Central memory CD4-positive, alpha-beta T cell (primary cell): Measurements from ENCODE around the gene SLC16A4.
"Not testable (repeated sequence)": the region's sequence is repeated elsewhere in the genome, so short reads cannot be mapped to it uniquely, and the experiment has no call there.

Source experiments
- DNase-seq: peaks from one replicate; pipeline ENCODE4 v3.0.0; 2022
- total RNA-seq, 3 experiments: gene quantifications; one replicate each; lab custom pipeline; 2026; lab: John Stamatoyannopoulos, UW

SLC16A4 gene
- 0 to 0.54 (median 0.28) reads per million in 3 experiments for total RNA-seq

DNA sequence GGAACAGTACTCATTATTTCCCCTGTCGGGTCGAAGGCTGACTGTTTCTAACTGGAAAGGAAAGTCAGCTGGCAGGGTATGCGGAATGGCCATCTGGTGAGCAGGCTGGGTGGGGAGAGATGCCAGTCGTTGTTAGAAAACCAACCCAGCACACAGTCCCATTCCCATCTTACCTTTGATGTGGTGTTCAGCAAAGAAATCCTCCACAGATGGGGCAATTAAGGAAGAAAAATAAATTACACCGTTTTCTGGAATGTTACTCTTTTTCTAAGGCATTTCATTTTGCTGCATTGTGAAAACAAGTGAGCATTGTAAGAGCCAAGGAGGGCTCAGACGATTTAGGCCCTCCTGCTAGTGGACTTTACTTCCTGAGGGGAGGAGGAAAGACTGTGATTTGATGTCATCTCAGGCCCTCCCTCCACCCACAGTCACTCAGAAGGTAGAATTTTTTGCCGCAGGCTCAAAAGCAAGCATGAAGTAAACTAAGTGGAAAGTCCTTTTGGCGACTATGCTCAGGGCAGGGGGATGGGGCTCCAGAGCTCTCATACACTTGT, at the start of gene SLC16A4:
Gene SLC16A4 (minus strand): TSS at position 335 of the 554 bp plus-strand sequence. CDS start 1,703 bp downstream, outside the sequence.
- DNase-seq, result no peak

DNA sequence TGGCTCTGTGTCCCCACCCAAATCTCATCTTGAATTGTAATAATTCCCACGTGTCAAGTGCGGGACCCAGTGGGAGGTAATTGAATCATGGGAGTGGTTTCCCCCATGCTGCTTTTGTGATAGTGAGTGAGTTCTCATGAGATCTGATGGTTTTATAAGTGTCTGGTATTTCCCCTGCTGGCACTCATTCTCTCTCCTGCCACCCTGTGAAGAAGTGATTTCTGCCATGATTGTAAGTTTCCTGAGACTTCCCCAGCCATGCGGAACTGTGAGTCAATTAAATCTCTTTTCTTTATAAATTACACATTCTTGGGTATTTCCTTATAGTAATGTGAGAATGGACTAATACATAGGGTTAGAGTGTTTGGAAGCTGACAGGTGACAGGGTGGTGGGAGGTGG, 49.0 kb upstream of the SLC16A4 start:
- DNase-seq, result not testable (repeated sequence)

DNA sequence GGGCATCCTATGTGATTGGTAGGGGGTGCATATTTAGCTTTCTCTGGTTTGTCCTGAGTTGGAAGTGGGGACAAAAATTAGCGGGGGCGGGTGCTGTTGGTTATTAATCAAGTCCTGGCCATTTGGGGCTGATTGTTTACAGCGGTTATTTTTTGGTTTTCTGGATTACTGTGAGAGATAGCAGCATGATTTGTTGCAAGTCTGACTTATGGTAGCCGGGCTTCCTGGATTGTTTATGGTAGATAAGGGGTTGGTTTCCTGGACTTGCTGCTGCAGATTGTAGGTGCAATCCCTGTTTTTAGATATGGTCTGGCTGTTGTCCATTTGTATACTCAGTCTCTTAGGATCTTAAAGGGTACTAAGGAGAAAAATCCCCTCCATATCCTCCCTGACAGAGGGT, 48.1 kb upstream of the SLC16A4 start:
- DNase-seq, result no peak

DNA sequence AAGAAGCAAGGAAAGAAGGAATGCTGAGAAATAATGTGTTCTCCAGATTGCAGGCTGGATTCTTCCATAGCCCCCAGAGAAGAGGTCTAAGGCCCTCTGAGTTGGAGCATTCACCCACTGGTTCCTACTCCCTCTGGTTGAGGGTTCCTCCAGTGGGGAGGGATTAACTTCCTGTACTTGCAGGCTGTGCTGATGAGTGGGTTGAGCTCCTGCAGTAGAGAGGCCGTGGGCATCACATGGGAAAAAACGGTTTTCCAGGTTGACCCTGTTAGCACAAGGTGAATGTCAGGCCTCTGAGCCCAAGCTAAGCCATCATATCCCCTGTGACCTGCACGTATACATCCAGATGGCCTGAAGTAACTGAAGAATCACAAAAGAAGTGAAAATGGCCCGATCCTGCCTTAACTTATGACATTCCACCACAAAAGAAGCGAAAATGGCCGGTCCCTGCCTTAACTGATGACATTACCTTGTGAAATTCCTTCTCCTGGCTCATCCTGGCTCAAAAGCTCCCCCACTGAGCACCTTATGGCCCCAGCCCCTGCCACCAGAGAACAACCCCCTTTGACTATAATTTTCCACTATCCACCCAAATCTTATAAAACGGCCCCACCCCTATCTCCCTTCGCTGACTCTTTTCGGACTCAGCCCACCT, 46.9 kb upstream of the SLC16A4 start:
- not testable (repeated sequence) for DNase-seq

DNA sequence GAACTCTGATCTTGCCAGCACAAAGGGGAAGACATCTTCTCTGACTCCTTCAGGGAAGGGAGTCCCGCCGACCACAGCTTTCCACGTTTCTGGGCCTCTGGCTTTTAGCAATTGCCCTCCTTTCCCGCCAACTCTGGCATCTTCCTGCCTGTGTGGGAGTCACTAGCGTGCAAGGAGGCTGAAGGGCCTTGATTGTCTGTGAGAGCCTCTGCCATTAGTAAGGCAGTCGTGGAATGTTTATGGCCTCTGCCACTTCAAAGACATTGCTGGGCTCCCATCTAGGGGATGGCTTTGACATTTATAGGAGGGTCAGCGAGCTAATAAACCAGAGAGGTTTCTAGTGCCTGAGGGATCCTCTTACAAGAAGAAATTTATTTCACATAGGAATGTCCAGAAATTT, 45.8 kb upstream of the SLC16A4 start:
- no peak for DNase-seq

DNA sequence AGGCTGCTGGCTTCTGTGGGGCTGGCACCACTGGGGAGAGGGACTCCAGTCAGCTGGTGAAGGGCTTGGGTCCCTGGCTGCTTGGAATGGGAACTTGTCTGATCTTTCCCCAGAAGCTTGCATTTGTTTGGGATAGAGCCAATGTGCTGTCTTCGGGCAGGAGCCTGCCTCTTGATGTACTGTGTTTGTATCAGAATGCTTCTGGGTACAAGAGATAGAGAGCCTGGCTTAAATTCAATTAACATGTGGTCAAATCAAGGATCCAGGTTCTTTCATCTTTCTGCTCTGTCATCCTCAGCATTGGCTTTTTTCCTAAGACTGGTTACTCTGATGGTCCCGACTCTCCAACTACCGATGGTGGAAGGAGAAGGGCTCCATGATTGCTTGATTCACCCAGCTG, 44.1 kb upstream of the SLC16A4 start:
- no peak for DNase-seq

DNA sequence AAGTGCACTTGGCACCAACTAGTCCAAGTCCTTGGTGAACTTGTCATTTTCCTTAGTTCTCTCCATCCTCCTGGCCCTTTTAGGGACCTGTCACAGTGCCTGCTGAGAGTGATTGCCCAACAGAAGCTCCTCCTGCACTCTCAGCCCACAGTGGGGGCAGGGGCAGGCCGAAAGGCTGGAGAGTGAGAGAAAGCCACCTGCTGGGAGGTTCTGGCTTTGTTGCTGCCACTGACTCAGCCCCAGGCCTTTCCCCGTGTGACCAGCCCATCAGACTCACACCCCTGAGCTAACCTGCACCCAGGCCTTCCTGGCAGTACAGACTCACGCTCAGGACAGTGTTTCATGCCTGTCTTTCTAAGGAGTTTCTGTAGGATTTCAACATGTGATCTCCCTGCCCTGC, 43.0 kb upstream of the SLC16A4 start:
- no peak for DNase-seq

DNA sequence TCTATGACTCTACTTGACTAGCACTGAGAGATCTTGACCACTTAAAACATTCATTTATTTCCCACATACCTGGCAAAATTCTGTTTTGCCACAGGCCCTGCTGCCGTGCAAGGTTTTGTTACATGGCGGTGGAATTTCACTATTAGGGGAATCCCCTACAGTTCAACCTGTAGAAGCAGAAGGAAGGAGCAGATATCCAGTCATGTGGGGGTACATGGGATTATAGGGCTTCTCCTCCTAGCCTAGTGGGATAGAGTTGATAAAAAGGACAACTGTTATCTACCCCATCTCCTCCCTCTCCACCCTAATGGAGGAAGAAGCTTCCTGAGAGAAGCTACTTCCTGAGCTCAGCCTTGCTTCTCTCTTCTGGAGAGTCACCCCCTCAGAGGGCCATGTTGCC, 42.4 kb upstream of the SLC16A4 start:
- no peak for DNase-seq

DNA sequence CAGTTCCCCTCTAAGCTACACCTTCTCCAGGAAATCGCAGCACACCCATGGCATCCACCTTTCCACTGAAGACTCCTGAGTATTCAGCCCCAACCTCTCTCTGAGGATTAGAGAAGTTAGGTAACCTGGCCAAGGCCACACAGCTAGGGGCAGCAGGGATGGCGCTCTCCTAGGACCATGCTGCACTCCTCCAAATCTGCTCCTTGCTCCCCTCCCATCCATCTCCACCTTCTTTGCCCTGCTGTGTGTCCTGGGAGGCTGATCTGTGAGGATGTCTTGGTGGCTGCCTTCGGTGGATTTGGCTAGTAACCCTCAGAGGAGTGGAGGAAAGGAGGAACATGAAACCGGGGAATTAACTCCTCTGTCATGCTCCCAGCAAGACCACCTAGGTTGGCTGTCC, 40.1 kb upstream of the SLC16A4 start:
- DNase-seq, result no peak

DNA sequence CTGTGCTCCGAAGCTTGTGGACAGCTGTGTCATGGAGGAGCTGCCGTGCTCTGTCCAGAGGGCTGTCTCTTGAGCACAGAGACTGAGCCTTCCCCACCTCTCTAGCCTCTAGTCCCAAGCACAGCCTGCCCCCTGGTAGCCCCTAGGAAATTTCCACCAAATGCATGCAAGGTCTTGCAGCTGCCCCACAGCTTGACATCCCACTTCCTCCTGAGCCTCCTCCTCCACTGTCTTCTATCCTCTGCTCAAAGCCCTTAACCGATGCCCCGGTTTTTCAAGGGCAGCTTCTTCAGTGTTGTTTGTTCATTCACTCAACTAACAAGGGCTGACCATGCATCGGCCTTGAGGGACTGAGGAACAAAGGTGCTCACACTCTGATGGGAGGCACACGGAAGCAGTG, 39.5 kb upstream of the SLC16A4 start:
- DNase-seq, result no peak

DNA sequence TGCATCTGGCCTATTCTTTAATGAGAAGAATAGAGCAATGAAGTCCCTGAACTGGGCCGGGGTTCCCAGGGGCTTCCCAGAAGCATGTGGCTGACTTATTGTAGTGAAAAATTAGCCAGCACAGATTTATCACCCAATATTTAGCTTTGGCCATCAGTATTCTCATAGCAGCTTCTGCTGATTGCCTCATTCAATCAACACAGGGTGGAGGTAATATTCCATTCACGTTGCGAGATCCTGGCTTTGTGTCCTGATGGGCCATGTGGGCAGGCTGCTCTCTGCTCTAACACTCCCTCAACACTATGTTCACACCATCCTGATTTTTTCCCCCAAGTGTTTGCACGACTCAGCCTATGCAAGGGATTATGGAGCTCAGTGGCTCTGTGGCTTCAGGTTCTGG, 38.1 kb upstream of the SLC16A4 start:
- no peak for DNase-seq

DNA sequence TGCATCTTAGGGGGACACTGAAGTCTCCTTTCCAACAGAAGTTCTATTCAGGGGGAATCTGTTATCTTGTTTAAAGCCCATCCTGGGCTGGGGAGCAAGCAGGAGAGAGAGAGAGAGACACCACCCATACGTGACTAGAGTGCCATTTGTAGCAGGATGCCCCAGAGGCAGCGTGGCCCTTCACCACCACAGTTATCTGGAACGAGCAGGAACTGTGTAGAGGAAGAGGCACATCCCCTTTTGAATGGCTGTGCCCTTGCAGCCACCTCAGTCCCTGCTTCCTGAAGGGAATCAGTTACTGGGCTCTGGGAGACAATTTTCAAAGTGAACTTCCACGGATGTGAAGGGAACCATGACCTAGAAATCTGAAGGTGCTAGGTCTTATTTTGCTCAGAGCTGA, 36.0 kb upstream of the SLC16A4 start:
- DNase-seq, result no peak

DNA sequence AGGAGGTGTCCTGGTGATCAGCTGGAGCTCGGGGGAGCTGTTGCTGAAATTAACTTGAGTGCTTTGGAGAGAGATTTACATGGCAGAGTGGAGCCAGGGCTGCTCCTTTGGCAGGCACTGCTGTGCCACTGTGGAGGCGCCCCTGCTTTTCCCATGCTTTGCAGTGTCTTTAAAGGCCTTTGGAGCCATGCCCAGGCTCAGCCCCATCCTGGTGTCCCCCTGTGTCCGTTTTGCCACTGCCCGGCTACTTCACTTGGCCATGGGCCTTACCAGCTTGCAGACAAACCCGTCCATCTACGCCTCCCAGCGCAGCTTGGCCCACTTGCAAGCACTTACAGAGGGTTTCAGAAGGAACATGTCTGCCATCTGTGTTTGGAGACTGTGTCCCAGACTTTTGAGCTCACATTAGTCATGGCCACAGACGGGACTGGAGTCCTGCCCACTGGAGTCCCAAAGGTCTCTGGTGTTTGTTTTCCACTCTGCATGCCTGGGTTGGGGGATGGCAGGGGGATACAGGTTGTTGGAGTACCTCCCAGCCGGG, 34.9 kb upstream of the SLC16A4 start:
- DNase-seq, result no peak

DNA sequence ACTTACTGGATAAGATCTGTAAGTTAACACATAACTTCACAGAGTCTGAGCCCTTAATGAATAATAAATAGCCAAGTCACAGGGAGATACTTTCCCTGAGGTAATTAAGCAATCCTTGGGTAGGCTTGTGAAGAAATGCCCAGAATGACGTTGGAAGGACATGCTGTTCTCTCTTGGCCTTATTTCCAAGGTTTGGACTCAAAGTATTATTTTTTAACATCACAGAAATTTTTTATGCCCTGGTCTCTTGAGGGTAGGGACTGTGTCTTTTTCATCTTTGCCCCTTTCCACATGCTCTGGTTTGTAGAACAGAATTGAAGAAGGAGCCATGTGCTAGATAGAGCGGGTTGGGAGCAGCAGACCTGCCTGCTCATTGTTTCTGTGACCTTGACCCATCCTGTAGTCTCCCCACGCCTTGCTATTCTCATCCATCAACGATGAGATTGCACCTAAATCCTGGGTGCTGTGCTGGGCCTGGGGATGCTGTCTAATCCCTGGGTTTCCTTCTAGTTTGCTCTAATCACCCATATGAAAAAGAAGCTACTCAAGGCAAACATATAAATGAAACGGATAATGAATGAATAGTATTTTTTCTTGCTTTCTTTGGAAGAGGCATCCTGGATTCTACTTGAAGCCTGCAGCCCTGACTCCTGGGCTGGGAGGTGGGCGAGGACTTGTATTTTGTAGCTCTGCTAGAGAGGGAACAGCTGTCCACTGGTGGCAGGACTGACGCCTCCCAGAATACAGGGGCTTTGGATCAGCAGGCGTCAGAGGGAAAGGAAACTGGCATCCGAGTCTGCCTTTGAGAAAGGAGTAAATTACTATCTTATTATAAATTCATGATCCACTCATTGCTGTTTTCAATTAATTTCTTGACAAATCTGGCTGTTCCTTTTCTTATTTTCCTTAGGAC, 34.1 kb upstream of the SLC16A4 start:
- DNase-seq, result no peak

DNA sequence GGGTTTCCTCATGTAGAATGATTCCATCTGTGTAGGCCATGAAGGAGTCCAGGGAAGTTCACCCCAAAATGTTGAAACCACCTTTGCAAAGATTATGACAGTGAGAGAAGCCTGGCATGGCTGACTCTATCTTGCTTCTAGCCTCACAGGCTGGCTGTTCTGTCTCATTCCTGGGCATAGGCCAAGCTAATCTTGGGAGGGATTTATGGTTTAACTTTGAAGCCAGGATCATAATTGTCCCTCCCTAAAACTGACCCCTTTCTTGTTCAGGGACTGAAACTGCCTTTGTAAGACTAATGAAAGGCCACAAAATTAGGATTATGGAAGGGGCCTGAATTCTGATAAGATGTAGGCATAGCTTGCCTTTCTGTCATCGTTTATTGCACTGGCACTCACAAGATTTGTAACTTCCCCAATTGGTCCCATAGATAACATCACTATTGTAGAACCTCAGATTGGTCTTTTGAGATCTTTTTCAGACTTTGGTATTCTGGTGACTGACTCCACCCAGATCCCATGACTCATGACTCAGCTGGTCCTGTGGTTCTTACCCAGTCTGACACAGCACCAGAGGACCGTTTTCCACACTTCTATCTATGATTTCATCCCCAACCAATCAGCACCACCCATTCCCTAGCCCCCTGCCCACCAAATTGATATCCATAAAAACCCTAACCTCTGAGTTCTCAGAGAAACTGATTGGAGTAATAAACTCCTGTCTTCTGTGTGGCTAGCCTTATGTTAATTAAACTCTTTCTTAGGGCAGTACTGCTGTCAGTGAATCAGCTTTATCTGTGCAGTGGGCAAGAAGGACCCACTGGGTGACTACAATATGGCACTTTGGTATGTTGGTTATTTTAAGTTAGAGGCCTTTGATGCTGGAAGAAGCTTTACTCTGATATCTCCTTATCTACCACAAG, 30.3 kb upstream of the SLC16A4 start:
- no peak for DNase-seq

DNA sequence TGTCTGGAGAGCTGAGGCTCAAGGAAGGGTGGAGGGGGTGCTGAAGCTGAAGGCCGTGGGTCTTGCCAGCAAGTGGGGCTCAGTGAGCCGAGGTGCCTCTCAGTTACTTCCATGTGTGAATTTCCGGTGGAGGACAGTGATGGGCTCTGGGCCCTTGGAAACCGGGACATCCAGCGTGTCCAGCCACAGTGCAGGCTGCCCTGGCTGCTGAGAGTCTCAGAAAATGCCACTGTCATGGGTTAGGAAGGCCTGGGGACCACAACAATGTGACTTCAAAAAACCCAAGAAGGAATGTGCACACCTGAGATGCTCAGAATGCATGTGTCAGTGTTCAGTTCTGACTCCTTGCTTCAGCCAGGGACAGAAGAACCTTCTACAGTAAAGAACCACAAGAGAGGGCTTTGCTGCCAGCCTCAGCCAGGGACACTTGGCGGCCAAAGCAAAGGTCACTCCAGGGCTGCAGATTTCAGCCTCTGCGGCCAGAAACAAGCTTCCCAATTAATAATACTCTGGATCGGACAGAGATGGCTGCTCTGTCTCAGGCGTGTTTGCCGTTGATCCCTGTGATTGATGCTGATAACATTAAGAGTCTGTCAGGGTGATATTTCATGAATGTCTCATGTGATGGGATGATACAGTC, 29.3 kb upstream of the SLC16A4 start:
- DNase-seq, result no peak

DNA sequence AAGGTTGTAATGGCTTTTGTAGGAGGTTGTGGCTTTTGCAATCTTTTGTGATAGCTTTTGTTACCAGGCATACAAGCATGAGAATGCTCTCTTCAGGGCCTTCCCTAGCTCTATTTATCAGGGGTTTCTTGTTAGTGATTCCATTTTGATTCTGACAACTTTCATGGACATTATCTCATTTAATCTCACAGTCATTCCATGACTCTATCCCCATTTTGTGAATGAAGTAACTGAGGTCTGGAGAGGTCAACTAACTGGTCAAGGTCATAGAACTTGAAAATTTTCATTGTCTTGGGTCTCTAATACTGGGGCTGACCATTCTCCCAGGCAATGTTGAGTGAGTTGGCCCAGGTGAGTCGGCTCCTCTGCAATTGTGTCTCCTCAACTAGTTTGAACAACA, 27.9 kb upstream of the SLC16A4 start:
- DNase-seq, result no peak

DNA sequence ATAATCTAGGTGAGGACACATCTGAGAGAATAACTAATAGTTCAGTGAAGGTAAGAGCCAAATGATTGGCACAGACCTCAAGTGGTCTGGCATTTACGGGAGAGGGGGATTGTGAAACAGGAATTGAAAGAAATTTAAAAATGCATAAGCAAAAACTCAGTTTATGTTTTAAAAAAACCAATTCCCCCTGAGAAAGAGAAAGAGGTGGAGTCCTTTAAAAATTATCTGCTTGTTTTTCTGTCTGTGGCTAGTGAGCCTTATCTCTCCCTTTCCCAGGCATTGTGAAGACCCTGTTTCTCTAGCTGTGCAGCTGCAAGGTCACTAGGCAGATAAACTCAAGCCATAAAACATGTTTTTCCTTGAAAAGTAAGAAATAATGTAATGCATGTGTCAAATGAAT, 22.2 kb upstream of the SLC16A4 start:
- DNase-seq, result not testable (repeated sequence)

DNA sequence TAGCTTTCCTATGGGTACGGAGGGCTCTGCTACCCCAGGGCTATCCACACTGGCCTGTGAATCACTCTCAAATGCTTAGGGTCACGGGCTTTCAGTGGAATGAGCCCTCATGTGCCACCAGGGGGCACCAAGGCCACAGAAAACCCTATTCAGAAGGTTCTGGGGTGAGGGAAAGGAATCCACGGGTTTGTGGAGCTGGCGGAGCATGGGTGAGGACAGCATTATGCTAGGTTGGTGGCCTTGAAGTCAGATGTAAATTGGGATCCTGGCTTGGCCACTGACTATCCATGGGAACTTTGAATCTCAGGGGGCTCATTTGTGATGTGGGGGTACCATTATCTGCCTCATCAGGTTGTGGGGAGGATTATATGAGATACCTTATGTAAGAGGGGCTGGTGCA, 21.8 kb upstream of the SLC16A4 start:
- DNase-seq, result peak; percentile 45

DNA sequence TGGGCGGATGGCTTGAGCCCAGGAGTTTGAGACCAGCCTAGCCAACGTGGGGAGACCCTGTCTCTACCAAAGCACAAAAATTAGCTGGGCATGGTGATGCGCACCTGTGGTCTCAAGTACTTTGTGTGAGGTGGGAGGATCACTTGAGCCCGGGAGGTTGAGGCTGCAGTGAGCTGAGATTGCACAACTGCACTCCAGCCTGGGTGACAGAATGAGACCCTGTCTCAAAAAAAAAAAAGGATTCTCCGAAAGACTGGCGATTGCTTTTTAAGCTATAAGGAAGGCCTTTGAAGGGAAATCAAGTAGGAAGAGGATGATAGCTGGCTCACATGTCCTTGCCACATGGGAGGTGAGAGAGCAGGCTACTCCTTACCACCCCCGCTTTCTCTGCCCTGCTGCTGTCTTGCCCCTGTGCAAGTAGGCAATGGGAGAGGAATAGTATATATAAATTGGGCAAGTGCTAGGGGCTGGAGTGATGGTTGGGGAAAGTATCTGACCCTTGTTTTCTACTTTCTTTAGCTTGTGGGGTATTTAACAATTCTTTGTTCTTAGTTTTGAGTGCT, 20.4 kb upstream of the SLC16A4 start:
- no peak for DNase-seq

DNA sequence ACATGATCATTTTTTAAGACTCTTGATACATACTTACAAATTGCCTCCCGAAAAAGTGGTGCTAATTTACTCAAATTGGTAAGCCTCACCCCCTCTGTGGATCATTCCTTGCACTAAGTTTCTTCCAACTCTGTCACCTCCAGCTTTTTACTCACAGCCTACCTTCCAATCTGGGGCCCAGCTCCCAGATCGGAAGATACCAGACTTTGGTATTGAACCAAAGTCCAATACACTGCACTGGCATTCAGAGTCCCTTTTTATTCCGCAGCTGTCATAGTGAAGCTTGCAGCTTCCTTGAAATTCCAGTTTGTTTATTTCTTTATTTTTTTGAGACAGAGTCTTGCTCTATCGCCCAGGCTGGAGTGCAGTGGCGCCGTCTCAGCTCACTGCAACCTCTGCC, 18.5 kb upstream of the SLC16A4 start:
- no peak for DNase-seq

DNA sequence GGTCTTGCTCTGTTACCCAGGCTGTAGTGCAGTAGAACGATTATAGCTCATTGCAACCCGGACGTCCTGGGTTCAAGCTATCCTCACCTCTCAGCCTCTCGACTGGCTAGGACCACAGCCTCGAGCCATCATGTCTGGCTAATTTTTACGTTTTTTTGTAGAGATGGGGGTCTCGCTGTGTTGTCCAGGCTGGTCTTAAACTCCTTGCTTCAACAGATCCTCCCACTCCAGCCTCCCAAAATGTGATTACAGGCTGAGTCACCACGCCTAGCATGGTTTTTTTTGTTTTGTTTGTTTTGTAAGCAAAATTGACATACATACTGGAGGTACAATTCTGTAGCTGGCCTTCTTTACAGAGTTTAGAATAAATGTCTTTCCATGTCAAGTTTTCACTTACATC, 17.7 kb upstream of the SLC16A4 start:
- no peak for DNase-seq
